ENCODE measurements around the gene CRYL1.

CRYL1 gene

DNA sequence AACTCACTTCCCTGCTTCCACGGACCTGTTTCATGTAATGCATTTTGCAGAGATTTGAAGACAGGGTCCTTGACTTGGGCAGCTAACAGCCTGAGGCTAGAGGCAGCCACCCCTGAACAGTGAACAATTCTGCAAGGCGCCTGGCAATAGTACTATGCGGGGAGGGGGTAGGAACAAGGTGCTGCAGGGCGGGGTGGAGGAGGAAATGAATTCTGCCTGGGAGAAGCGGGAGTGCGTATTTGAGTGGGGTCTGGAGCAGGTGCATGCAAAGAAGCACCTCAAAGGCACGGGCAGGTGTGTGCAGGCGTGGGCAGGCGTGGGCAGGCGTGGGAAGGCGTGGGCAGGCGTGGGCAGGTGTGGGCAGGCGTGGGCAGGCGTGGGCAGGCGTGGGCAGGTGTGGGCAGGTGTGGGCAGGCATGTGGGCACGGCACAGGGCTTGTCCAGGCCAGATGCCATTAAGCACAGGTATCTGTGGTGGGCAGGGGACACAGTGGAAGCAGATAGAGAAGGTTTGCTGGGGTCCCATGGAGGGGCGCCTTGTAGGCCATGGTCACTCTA lies 163.1 kb downstream of the CRYL1 start:
- no peak for DNase-seq

DNA sequence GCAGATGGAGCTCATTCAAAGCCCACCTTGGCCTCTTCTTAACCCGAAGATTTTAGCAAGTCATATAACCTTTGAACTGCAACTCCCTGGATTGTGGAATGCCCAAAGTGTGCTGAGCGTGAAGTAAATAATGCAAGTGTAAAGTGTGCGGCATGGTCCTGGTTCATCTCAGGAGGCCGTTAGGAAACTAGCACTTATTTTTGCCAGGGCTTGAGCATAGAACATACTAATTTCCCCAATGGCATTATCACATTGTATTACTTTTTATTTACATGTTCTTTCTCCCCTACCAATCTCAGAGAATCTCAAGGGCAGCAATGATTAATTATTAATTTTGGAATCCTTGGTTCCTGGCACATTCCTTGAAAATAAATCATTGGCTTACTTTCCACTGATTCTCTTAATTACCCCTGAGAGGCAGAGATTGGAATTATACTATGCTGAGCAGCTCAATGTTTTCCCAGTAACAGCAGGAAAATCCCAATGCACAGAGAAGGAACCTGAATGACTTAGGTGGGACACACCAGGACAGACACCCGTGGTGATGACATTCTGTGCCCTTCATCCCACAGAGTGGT lies 164.7 kb downstream of the CRYL1 start:
- no peak for DNase-seq

DNA sequence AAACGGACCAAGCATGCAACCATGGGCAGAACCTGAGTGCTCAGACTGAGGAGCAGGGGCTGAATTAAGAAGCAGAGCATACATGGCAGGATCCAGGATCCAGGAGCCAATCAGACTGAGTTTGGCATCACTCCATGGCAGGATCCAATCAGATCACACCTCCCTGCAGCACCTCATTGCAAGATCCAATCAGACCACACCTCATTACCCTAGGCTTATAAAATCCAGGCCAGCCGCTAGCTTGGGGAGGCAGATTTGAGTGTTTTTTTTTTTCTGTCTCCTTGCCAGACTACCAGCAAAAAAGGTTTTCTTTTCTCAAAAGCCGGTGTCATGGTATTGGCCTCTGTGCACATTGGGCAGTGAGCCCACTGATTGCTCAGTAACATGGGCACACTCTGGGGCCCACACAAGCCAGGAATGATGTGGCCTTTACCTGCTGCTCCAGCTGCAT lies 165.6 kb downstream of the CRYL1 start:
- DNase-seq: no peak

DNA sequence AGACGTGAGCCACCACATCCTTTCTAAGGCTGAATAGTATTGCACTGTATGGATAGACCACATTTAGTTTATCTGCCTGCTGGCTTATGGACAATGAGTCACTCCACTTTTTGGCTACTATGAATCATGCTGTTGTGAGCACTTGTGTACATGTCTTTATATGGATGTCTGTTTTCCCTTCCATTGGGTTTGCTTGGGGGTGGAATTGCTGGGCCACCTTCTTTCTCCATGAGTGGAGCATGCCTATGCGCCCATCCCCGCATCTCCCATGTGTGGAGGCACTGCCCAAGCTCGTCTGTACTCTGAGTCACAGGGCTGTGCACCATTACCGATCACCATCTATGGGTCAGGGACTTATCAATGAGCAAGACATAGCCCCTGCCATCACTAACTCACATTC lies 166.3 kb downstream of the CRYL1 start:
- no peak for DNase-seq

DNA sequence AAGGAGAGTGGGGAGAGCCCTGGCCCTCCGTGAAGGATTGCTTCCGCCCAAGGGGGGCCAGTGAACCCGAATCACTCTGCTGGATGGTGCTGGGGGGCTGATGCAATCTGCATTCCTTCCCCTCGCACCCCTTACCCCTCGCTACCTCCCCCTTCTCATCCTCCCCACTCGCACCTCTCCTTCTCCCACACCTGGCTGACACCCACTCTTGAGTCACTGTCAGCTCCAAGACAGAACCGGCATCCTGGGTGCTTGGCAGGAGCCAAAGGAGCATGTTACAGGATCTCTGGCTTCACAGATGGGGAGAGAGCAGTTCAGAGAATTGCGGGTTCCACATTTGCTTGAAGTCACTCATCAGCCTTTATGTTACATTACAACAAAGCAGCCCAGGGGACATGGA lies 167.6 kb downstream of the CRYL1 start:
- no peak for DNase-seq

DNA sequence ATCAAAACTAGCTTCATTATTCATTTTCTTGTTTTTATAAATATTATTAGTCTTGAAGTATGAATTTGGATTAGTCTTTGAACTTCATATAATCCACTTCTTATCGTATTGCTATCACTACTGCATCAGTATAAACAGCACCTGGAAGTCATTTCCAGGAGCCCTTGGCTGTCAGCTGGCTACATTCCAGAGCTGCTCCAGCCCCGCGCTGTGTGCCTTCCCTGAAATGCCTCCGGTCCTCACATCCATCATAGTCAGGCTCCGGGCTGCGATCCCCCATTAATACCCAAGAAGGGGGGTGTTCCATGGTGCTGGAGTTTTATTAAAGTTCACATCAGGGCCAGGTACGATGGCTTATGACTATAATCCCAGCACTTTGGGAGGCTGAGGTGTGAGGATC lies 169.2 kb downstream of the CRYL1 start:
- DNase-seq: no peak

DNA sequence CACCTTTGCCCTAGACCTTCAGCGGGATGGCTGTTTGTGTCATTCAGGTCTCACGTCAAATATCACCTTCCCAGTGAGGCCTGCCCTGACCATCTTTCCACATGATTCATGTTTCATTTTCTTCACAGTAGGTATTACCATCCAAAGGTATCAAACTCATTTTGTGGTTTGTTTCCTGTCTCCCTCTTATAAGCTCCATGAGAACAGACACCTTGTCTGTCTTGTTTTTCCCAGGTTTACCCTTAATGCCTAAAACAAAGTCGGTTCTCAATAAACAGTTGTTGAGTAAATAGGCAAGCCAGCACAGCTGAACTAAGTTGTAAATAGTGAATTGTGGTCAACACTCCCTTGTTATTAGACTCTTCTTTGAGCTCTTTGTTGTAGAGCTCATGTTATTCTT lies 170.9 kb downstream of the CRYL1 start:
- DNase-seq: no peak

DNA sequence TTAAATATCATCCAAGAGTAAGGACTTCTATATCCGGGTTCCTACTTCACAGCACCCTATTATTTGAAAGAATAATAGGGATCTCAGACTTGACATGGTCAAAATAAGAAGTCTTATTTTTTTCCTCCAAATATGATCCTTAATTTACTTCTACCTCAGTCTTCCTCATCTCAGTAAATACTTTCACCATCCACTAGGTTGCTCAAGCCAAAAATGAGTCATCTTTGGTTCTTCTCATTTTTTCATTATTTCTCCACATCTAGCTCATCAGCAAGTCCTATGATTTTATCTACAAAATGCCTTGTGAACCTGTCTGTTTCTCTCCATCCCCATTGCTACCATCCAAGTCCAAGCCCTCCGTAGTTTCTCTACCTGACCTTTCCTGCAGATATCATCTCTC lies 171.7 kb downstream of the CRYL1 start:
- no peak for DNase-seq

All from NCI-H2107 (cell line).